SK-N-MC (cell line): Measurements from ENCODE around the gene RNLS.
"Not testable (repeated sequence)": the region's sequence is repeated elsewhere in the genome, so short reads cannot be mapped to it uniquely, and the experiment has no call there.

Experiments used
- DNase-seq: peaks from one replicate; pipeline ENCODE4 v3.0.0-alpha.2; 2011; ENCODE audit warnings: low read depth, low spot score
- H3K27ac ChIP-seq: fragments of 200-600 bp; sonication (generic); 2 replicates; pipeline ENCODE4 v1.5.1; 2016; ENCODE audit warnings: mixed run types
- H3K36me3 ChIP-seq: fragments of 200-600 bp; sonication (generic); 2 replicates; pipeline ENCODE4 v1.6.1; 2017; ENCODE audit warnings: antibody characterized with exemption, low read length, mixed read lengths; ENCODE audit not compliant: insufficient read depth
- H3K4me3 ChIP-seq: fragments of 200-600 bp; sonication (generic); 2 replicates; pipeline ENCODE4 v1.5.1; 2016
- H3K9ac ChIP-seq: fragments of 200-600 bp; sonication (generic); 2 replicates; pipeline ENCODE4 v1.8.0; 2017; ENCODE audit warnings: mixed run types, mixed read lengths; ENCODE audit not compliant: insufficient read length
- H3K9me3 ChIP-seq: fragments of 200-600 bp; sonication (generic); 2 replicates; pipeline ENCODE4 v1.6.1; 2017; ENCODE audit warnings: low read depth, mild to moderate bottlenecking, antibody characterized with exemption, low read length, moderate library complexity, mixed read lengths
- EZH2 ChIP-seq: fragments of 200-600 bp; sonication (generic); IDR thresholded peaks from one replicate; pipeline ENCODE4 v1.6.1; 2017; ENCODE audit warnings: antibody characterized with exemption
- FOXP2 ChIP-seq: optimal IDR thresholded peaks from 2 replicates; pipeline ENCODE3; 2011; ENCODE audit warnings: mild to moderate bottlenecking, moderate library complexity; ENCODE audit not compliant: insufficient read depth; ENCODE audit errors: extremely low read length, control extremely low read depth
- POLR2AphosphoS5 ChIP-seq: IDR thresholded peaks from 2 replicates; pipeline ENCODE4 v1.6.1; 2012; ENCODE audit warnings: mild to moderate bottlenecking, low read depth, low read length, borderline replicate concordance

The RNLS gene

DNA sequence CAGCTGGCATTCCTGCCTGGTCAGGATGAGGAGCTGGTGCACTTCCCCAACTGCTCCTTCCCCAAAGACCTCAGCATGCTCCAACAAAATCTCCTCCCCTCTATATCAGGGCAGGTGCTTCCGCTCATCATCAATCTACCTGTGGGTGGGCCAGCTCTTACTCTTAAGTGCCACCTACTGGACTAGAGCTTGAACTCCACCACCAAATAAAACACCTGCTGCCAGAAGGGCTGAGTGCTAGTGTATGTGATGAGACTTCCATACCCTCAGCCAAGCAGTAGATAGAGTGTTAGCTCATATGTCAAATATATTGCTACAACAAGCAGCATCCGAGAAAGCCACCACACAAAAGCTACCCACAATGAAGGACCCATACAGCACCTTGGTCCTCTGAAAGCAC lies 264.3 kb downstream of the RNLS start:
- Histone ChIP-seq H3K36me3 (no peaks in the 10 kb centered on the region), H3K4me3 (no peak overlapping the region), H3K9ac (no peak overlapping the region), H3K9me3 (no peaks in the 10 kb centered on the region), H3K27ac (no peak overlapping the region)
- DNase-seq: no peak
- TF ChIP-seq FOXP2 (no peak), EZH2 (no peak), POLR2AphosphoS5 (no peak)

DNA sequence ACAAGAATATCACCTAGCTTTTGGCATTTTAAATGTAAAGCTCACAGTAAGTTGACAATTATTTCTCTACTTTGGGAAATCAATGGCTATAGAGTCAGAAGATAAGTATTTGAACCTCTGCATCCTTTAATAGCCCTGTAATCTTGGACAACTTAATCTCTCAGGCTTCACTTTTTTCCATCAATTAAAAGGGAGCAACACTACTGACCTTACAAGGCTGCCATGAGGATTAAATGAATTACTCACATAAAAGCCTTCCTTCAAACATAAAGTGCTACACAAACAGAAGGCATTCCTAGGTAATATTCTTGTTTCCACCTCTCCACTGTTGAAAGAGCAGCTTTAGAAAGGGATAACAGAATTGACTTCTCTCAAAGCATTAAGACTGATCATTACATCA lies 266.0 kb downstream of the RNLS start:
- no peaks in the 10 kb centered on the region for H3K9me3 ChIP-seq
- no peak overlapping the region for H3K4me3 ChIP-seq
- DNase-seq: no peak
- no peaks in the 10 kb centered on the region for H3K36me3 ChIP-seq
- H3K9ac ChIP-seq: no peak overlapping the region
- TF ChIP-seq POLR2AphosphoS5: no peak
- TF ChIP-seq EZH2: no peak
- H3K27ac ChIP-seq: no peak overlapping the region

DNA sequence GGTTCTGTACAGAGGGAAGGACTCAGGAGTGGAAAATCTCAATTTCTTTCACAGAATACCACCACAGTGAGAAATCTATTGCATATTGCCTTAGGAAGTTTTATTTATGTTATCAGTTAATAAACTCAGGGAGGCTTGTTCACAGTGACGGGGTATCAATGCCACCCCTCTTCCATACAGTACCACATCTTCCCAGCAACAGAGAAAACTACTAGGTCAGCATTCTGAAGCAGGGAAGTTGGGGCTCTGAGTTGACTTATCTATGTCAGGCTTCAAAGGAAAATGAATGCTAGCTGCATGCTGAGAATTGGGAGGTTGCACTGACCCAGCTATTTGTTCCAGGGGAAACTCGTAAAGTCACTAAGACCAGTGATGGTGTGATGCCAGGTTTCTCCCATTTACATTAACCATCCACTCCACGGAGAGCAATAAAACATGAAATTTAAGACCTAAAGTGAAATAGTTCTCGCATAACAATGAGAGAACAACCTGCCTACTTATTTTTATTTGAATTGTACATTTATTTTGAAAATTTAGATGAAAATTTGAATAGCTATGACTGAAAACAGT lies 266.7 kb downstream of the RNLS start:
- Histone ChIP-seq H3K27ac (no peak overlapping the region), H3K36me3 (no peaks in the 10 kb centered on the region), H3K4me3 (no peak overlapping the region), H3K9ac (no peak overlapping the region), H3K9me3 (no peaks in the 10 kb centered on the region)
- no peak for DNase-seq
- no peak for TF ChIP-seq POLR2AphosphoS5
- no peak for TF ChIP-seq EZH2
- no peak for TF ChIP-seq FOXP2

DNA sequence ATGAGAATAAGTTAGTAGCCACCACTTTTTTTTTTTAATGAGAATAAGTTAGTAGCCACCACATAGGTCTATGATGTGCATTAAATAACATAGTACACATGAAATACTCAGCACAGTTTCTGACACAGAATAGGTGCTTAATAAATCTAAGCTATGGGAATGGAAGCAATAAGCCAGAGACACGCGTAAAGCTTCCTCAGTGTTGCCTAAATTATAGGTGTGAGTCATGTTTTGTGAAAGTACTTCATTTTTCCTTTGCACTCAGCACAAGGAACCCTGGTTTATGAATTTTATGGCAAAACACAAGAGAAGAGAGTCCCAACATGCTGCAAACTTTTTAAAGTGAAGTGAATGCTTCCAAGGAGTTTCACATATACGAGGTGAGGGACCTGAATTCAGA lies 267.4 kb downstream of the RNLS start:
- no peak for TF ChIP-seq EZH2
- no peak overlapping the region for H3K9ac ChIP-seq
- H3K36me3 ChIP-seq: no peaks in the 10 kb centered on the region
- H3K9me3 ChIP-seq: no peaks in the 10 kb centered on the region
- no peak overlapping the region for H3K4me3 ChIP-seq
- no peak overlapping the region for H3K27ac ChIP-seq
- DNase-seq: no peak

DNA sequence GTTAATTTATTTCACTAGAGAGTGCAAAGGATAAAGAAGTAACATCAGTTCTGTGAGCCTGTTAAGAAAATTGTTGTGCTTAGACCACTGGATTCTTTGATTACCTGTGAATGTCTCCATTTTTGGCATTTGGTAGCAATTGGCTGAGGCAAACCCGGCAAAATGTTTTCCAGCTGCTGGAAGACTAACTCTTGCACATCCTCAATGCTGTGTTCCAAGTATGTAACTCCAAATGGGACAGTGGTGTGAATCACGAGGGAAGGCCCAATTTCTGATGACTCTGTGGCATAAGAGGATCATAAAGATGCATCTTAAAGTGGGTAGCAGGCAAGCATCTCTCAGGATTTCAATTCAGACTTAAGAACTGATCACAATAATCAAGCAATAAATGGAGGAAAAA lies 268.8 kb downstream of the RNLS start:
- Histone ChIP-seq H3K36me3 (no peaks in the 10 kb centered on the region), H3K27ac (no peak overlapping the region), H3K4me3 (no peak overlapping the region), H3K9ac (no peak overlapping the region), H3K9me3 (no peaks in the 10 kb centered on the region)
- no peak for DNase-seq
- no peak for TF ChIP-seq EZH2
- no peak for TF ChIP-seq POLR2AphosphoS5
- TF ChIP-seq FOXP2: no peak

DNA sequence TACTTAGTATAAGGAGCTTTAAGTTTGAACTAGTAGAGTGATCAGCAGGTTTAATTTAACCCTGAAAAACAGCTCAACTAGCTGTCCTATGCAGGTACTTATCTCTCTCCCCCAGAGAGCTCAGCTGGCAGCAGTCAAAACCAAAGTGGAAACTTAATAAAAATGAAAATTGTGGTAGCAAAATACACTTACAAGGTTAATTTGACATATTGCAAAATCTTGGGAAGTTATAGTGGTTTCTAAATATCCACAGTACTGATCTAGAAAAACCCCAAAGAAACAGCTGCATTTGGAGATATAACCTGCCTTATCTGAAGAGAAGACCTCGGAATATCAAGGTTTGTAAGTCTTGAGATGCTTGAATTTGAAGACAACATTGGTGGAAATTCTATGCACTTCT lies 269.2 kb downstream of the RNLS start:
- Histone ChIP-seq H3K9me3 (no peaks in the 10 kb centered on the region), H3K4me3 (no peak overlapping the region), H3K9ac (no peak overlapping the region), H3K36me3 (no peaks in the 10 kb centered on the region), H3K27ac (no peak overlapping the region)
- TF ChIP-seq POLR2AphosphoS5 (no peak), FOXP2 (no peak), EZH2 (no peak)
- DNase-seq: no peak

DNA sequence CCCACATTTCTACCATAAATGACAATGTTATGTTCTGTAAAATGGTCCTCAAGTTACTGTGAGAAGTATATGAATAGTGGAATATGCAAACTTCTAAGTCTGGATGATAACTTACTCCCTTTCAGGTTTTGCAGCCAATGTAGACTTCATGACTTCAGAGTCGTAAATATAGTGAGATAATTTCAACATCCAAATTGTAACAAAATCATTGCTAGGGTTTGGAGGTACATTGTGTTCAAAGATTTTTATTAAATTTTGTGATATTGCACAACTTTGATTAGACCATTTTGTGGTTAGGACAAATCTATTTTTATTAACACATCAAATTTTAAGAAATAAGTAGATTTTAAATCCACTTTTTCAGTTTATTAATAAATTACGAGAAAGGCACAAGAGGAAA lies 270.3 kb downstream of the RNLS start:
- DNase-seq: no peak
- Histone ChIP-seq H3K27ac (no peak overlapping the region), H3K9ac (no peak overlapping the region), H3K4me3 (no peak overlapping the region), H3K36me3 (no peaks in the 10 kb centered on the region), H3K9me3 (no peaks in the 10 kb centered on the region)
- TF ChIP-seq EZH2: no peak

DNA sequence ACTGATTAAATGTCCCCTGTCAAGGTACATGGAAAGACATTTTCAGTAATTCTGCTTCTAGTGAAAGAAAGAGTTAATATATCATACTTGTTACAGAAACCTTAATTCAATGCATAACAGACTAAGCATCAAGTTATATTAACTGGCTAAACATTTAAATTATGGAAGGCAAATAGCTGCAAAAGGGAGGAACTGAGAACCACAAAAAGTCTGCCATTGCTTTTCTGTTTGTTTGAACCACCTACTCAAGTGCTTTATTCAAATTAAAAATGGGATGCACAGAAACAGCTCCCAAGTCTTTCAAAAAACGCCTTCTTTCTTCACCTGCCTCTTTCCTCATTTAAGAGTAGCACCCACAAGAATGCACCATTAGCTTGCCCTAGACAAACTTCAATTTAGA lies 271.9 kb downstream of the RNLS start:
- DNase-seq: no peak
- no peak overlapping the region for H3K9ac ChIP-seq
- H3K9me3 ChIP-seq: no peaks in the 10 kb centered on the region
- no peak overlapping the region for H3K4me3 ChIP-seq
- TF ChIP-seq POLR2AphosphoS5: no peak
- TF ChIP-seq EZH2: no peak
- no peak for TF ChIP-seq FOXP2
- no peak overlapping the region for H3K27ac ChIP-seq
- no peaks in the 10 kb centered on the region for H3K36me3 ChIP-seq

DNA sequence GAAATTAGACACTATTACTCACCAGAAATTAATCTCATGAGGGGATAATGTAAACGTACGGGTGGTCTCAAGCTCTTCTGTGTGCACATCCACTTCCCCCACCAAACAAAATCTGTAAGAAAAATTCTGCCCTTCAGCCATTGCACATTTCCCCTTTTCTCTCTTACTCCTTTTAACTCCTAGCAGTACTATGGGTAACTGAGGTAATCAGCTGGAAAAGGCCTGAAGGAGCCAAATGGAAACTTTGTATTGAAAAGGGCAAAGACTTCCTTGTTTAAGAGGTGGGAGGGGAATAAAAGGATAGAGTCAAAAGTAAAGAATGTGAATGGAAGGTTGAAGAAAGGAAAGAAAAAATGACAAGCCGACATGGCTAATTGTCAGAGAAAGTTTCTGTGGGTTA lies 273.8 kb downstream of the RNLS start:
- DNase-seq: no peak
- H3K27ac ChIP-seq: no peak overlapping the region
- TF ChIP-seq POLR2AphosphoS5: no peak
- TF ChIP-seq EZH2: no peak
- no peak for TF ChIP-seq FOXP2
- no peak overlapping the region for H3K9ac ChIP-seq
- H3K36me3 ChIP-seq: no peaks in the 10 kb centered on the region
- no peak overlapping the region for H3K4me3 ChIP-seq
- no peaks in the 10 kb centered on the region for H3K9me3 ChIP-seq

DNA sequence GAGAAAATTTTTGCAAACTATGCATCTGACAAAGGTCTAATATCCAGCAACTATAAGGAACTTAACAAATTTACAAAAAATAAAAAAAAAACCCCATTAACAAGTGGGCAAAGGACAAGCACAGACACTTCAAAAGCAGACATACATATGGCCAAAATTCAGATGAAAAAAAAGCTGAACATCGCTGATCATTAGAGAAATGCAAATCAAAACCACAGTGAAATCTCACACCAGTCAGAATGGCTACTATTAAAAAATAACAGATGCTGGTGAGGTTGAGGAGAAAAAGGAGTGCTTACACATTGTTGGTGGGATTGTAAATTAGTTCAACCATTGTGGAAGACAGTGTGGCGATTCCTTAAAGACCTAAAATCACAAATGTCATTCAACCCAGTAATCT lies 274.8 kb downstream of the RNLS start:
- H3K9me3 ChIP-seq, DNase-seq, H3K4me3 ChIP-seq, H3K36me3 ChIP-seq, H3K9ac ChIP-seq, H3K27ac ChIP-seq: not testable (repeated sequence)
